Trophoblast cell (in vitro differentiated cells and primary cell): Measurements from ENCODE around the gene KLHL40.

Source experiments
- DNase-seq, 2 donors: peaks; one replicate each; pipeline ENCODE4 v3.0.0-alpha.2; 2016
- H2AFZ ChIP-seq: 2 replicates; pipeline ENCODE4 v1.6.1; 2013; ENCODE audit warnings: low read length, moderate library complexity, mild to moderate bottlenecking; ENCODE audit not compliant: insufficient read depth, poor library complexity
- H2AK5ac ChIP-seq: 2 replicates; pipeline ENCODE4 v1.6.1; 2013; ENCODE audit warnings: mild to moderate bottlenecking, low read length
- H2BK120ac ChIP-seq: 2 replicates; pipeline ENCODE4 v1.6.1; 2013; ENCODE audit warnings: low read length, mild to moderate bottlenecking, moderate library complexity; ENCODE audit not compliant: insufficient read depth, poor library complexity
- H2BK12ac ChIP-seq: 2 replicates; pipeline ENCODE4 v1.6.1; 2013; ENCODE audit warnings: mild to moderate bottlenecking, low read length, moderate library complexity
- H2BK5ac ChIP-seq: 2 replicates; pipeline ENCODE4 v1.6.1; 2013; ENCODE audit warnings: low read length, low read depth, moderate library complexity, mild to moderate bottlenecking; ENCODE audit not compliant: poor library complexity
- H3K14ac ChIP-seq: 2 replicates; pipeline ENCODE4 v1.6.1; 2013; ENCODE audit warnings: mild to moderate bottlenecking, low read length
- H3K18ac ChIP-seq: 2 replicates; pipeline ENCODE4 v1.6.1; 2013; ENCODE audit warnings: mild to moderate bottlenecking, low read length
- H3K23ac ChIP-seq: 2 replicates; pipeline ENCODE4 v1.6.1; 2013; ENCODE audit warnings: low read length
- H3K27ac ChIP-seq: 2 replicates; pipeline ENCODE4 v1.5.1; 2013; ENCODE audit warnings: low read depth, mild to moderate bottlenecking, inconsistent platforms, low read length, moderate library complexity
- H3K27me3 ChIP-seq: 2 replicates; pipeline ENCODE4 v1.6.1; 2013; ENCODE audit warnings: inconsistent platforms, mild to moderate bottlenecking, low read length, moderate library complexity; ENCODE audit not compliant: insufficient read depth
- H3K36me3 ChIP-seq, 2 experiments: 1 replicate in 1 of 2; 2 replicates in 1 of 2; pipeline ENCODE4 v1.6.1; 2013; ENCODE audit warnings: low read length in 2 of 2, mild to moderate bottlenecking in 2 of 2, moderate library complexity in 1 of 2; ENCODE audit not compliant: insufficient read depth in 2 of 2, control insufficient read depth in 1 of 2
- H3K4ac ChIP-seq: 2 replicates; pipeline ENCODE4 v1.6.1; 2013; ENCODE audit warnings: low read depth, mild to moderate bottlenecking, low read length, moderate library complexity
- H3K4me1 ChIP-seq, 2 experiments: 1 replicate in 1 of 2; 2 replicates in 1 of 2; pipeline ENCODE4 v1.6.1; 2013; ENCODE audit warnings: low read length in 2 of 2, mild to moderate bottlenecking in 2 of 2, moderate library complexity in 1 of 2; ENCODE audit not compliant: insufficient read depth in 2 of 2, control insufficient read depth in 1 of 2
- H3K4me2 ChIP-seq: 2 replicates; pipeline ENCODE4 v1.6.1; 2013; ENCODE audit warnings: inconsistent platforms, mild to moderate bottlenecking, low read length, moderate library complexity
- H3K4me3 ChIP-seq: 2 replicates; pipeline ENCODE4 v1.5.1; 2013; ENCODE audit warnings: mild to moderate bottlenecking, low read depth, low read length, inconsistent platforms
- H3K79me1 ChIP-seq: one replicate; pipeline ENCODE4 v1.6.1; 2013; ENCODE audit warnings: low read length
- H3K79me2 ChIP-seq: 2 replicates; pipeline ENCODE4 v1.6.1; 2013; ENCODE audit warnings: low read length, mild to moderate bottlenecking; ENCODE audit not compliant: control insufficient read depth, insufficient read depth, poor library complexity
- H3K9ac ChIP-seq: 2 replicates; pipeline ENCODE4 v1.6.1; 2013; ENCODE audit warnings: mild to moderate bottlenecking, low read length
- H3K9me3 ChIP-seq: 2 replicates; pipeline ENCODE4 v1.6.1; 2013; ENCODE audit warnings: low read depth, mild to moderate bottlenecking, control low read depth, inconsistent platforms, low read length; ENCODE audit not compliant: insufficient read depth
- H4K12ac ChIP-seq: 2 replicates; pipeline ENCODE4 v1.6.1; 2013; ENCODE audit warnings: low read depth, mild to moderate bottlenecking, low read length, moderate library complexity
- H4K8ac ChIP-seq: 2 replicates; pipeline ENCODE4 v1.6.1; 2013; ENCODE audit warnings: low read depth, mild to moderate bottlenecking, low read length, moderate library complexity
- H4K91ac ChIP-seq: one replicate; pipeline ENCODE4 v1.6.1; 2013; ENCODE audit warnings: low read depth, mild to moderate bottlenecking, low read length, moderate library complexity
- WGBS: extraction: QIAGEN DNeasy Blood & Tissue Kit; methylation state at CpG from one replicate; pipeline ENCODE4 v1.1.7; 2013; ENCODE audit warnings: missing lambda C conversion rate; ENCODE audit not compliant: insufficient read length, insufficient coverage; ENCODE audit errors: extremely low coverage; 5-methylcytosine and 5-hydroxymethylcytosine counted together

Gene KLHL40

DNA sequence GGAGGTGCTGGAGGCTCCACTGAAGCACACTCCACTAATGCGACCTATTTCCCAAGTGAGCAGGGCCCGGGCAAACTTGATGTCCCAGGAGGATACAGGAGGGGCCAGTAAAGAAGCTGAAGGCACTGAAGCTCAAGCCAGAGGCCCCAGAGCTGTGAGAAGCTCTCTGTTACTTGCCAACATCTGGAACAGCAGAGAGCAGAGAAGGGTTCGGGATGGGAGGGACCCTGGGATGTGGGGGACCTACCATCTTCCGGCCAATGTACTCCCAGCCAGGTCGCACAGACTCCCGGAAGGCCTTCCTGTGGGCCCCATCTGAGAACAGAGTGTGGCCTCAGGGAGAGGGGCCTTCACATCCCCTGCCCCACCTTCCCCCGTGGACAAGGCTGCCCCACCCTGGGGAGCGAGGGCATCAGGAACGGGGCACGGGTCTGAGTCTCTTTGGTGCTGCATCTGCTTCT lies 14.2 kb downstream of the KLHL40 start:
- Histone ChIP-seq H4K8ac (no peak overlapping the region), H3K4ac (no peak overlapping the region), H3K9ac (no peak overlapping the region)

DNA sequence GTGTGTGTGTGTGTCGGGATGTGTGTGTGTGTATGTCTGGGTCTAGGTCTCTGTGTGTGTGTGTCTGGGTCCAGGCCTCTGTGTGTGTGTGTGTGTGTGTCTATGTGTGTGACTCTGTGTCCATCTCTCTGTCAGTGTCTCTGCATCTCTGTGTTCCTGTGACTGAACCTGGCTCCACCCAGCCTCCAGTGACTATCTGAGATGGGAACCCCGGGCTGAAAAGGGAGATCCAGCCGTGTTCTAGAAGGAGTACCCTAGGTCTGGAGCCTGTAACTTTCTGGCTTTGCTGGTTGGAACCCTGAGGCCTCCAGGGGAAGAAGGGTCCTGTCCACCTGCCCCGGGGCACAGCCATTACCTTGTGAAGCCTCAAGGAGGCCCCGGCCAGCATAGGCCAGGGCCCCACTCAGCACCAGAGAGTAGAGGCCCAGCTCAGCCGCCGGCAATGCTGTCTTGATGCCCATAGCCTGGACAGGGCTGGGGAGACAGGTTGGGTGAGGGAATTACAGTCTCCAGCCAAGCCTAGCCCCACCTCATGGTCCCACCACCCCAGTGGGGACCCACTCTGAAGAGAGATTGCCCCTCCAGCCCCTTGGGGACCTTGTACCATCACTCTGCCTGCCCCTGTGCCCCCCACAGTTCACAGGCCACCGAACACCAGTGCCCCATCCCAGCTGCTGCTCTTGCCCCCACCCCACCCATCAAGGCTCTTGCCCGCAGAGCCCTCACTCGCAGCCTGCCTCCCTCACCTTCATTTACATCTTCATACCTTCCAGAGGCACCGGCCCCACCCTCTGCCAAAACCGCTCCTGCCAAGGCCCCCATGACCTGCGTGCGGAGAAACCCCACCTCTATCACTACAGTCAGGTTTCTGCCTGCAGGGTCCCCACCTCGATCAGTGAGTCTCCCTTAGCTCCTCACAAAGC lies 15.3 kb downstream of the KLHL40 start:
- Histone ChIP-seq H2BK120ac (no peak overlapping the region), H4K91ac (no peak overlapping the region), H3K36me3 (no peaks in the 10 kb centered on the region), H3K4me2 (no peak overlapping the region), H2AK5ac (no peak overlapping the region), H2BK12ac (no peak overlapping the region), H4K8ac (no peak overlapping the region), H3K4me1 (no peaks in the 10 kb centered on the region), H3K14ac (no peak overlapping the region), H3K79me2 (no peaks in the 10 kb centered on the region), H2BK5ac (no peak overlapping the region), H3K23ac (no peak overlapping the region), H3K79me1 (no peaks in the 10 kb centered on the region), H3K18ac (no peak overlapping the region), H3K4me3 (no peak overlapping the region), H3K27ac (no peak overlapping the region), H3K27me3 (no peaks in the 10 kb centered on the region), H2AFZ (no peak overlapping the region), H3K9ac (no peak overlapping the region), H3K4ac (no peak overlapping the region), H3K9me3 (peaks cover 5% of the 10 kb centered on the region), H4K12ac (no peak overlapping the region)
- no CpG with 5 or more reads among the region's 15 CpGs for WGBS
- no peak for DNase-seq

More for the DNA sequence above, 14.2 kb downstream of the KLHL40 start:
- Histone ChIP-seq H3K36me3 (no peaks in the 10 kb centered on the region), H2AK5ac (no peak overlapping the region), H4K91ac (no peak overlapping the region), H2BK120ac (no peak overlapping the region), H3K27ac (no peak overlapping the region), H3K14ac (no peak overlapping the region), H3K79me1 (no peaks in the 10 kb centered on the region), H3K9me3 (peaks cover 5% of the 10 kb centered on the region), H2BK12ac (no peak overlapping the region), H3K79me2 (no peaks in the 10 kb centered on the region), H3K18ac (no peak overlapping the region), H3K27me3 (no peaks in the 10 kb centered on the region), H3K4me1 (no peaks in the 10 kb centered on the region), H3K23ac (no peak overlapping the region), H2AFZ (no peak overlapping the region), H4K12ac (no peak overlapping the region), H3K4me3 (no peak overlapping the region), H2BK5ac (no peak overlapping the region), H3K4me2 (no peak overlapping the region)
- no peak for DNase-seq
- no CpG with 5 or more reads among the region's 10 CpGs for WGBS

DNA sequence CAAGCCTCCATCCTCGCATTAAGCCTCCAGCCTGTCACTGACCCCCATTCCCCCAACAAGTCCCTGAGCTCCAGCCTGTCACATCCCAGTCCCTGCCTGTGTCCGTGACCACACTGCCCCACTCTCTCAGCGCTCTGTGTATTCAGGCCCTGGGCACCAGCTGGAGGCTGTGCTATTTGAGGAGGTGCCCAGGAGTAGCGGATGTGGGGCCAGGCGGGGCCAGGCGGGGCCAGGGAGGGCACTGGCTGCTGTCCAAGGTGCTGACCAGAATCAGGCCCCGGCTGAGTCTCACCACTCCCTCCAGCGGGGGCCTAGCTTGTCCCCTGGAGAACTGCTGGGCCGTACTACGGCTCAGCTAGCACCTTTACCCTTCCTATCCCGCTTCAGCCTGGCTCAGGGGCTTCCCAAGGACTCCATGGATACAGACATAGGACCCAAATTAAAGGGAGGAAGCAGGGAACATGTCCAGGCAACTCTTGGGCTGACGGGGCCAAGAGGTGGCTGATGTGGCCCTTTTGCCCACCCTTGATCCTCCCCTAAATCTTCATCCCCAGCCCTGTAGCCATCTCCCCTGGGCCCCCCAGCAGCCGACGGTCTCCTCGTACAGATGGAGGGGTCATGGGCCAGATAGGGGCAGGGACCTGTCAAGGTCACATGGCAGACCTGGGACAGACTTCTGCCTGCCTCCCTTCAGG lies 16.2 kb downstream of the KLHL40 start:
- no peak overlapping the region for H3K14ac ChIP-seq
- no peak overlapping the region for H2BK12ac ChIP-seq
- H3K27me3 ChIP-seq = no peaks in the 10 kb centered on the region
- H3K79me1 ChIP-seq = no peaks in the 10 kb centered on the region
- H2BK5ac ChIP-seq = no peak overlapping the region
- no CpG with 5 or more reads among the region's 15 CpGs for WGBS
- H3K23ac ChIP-seq = no peak overlapping the region
- no peaks in the 10 kb centered on the region for H3K79me2 ChIP-seq
- no peak overlapping the region for H4K8ac ChIP-seq
- H2BK120ac ChIP-seq = no peak overlapping the region
- H3K4me1 ChIP-seq = no peaks in the 10 kb centered on the region
- H4K12ac ChIP-seq = no peak overlapping the region
- H3K18ac ChIP-seq = no peak overlapping the region
- no peak overlapping the region for H3K4me2 ChIP-seq
- H4K91ac ChIP-seq = no peak overlapping the region
- no peak overlapping the region for H3K4me3 ChIP-seq
- H2AFZ ChIP-seq = no peak overlapping the region
- peak; percentile 29 to 59 for DNase-seq
- H3K9me3 ChIP-seq = peaks cover 2% of the 10 kb centered on the region
- H3K27ac ChIP-seq = no peak overlapping the region
- no peaks in the 10 kb centered on the region for H3K36me3 ChIP-seq
- H3K9ac ChIP-seq = no peak overlapping the region
- no peak overlapping the region for H2AK5ac ChIP-seq
- H3K4ac ChIP-seq = no peak overlapping the region

DNA sequence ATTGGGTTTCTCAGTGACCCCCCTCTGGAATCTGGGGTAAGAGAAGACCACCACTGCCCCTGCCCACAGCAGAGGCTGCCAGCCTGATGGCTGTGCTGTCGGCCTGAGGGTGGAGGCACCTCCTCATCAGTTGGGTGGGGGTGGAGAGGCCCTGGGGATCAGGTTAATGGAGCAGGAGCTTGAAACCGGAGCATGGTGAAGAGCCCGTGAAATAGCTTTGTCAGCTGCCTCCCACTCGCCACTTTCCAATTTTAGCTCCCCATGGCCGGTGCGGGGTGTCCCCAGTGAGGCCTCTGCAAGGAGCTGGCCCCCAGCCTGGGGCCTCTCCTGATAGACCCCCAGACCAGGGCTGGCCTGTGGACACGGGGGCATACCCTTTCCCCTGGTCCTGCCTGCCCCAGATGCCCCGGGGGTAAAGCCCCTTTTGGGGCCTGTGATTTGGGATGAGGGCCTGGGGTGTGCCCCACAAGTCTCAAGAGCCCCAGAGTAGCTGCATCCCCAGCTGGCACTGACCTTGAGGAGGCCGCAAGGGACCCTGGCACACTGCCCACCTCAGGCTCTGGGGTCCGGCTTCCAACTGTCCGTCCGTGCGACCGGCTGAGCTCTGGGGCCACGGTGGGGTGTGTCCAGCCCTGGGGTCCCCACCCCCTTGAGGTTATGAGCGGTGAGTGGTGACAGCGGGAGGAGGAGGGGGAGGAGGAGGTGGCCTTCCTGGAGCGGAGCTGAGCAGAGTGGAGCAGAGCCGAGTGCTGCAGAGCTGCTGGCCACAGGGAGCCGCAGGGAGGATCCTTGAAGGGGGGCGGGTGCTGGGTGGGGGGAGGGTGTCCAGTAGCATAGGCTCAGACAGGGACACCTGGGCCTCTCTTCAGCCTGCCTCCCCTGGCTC lies 17.0 kb downstream of the KLHL40 start, which contains the start of gene HHATL:
HHATL (minus strand) TSS at position 733 of the 886 bp plus-strand sequence. CDS start 1,972 bp downstream, outside the sequence.
- H3K4ac ChIP-seq = no peak within 1 kb of the TSS
- no peaks in the 10 kb centered on the region for H3K36me3 ChIP-seq
- WGBS = no CpG with 5 or more reads among the region's 21 CpGs

More for the DNA sequence above, 17.0 kb downstream of the KLHL40 start, which contains the start of gene HHATL:
- H3K4me3 ChIP-seq = no peak within 1 kb of the TSS
- no peak within 1 kb of the TSS for H3K23ac ChIP-seq
- no peak within 1 kb of the TSS for H3K14ac ChIP-seq
- no peaks in the 10 kb centered on the region for H3K79me1 ChIP-seq
- no peak within 1 kb of the TSS for H2AK5ac ChIP-seq
- H3K18ac ChIP-seq = no peak within 1 kb of the TSS
- H2BK120ac ChIP-seq = no peak within 1 kb of the TSS
- H2AFZ ChIP-seq = no peak within 1 kb of the TSS
- H3K4me2 ChIP-seq = no peak within 1 kb of the TSS
- no peak within 1 kb of the TSS for H4K91ac ChIP-seq
- no peak within 1 kb of the TSS for H2BK5ac ChIP-seq
- H3K9me3 ChIP-seq = no peaks in the 10 kb centered on the region
- H3K27me3 ChIP-seq = no peaks in the 10 kb centered on the region
- H3K9ac ChIP-seq = no peak within 1 kb of the TSS
- H3K27ac ChIP-seq = no peak within 1 kb of the TSS
- no peak within 1 kb of the TSS for H4K12ac ChIP-seq
- DNase-seq = no peak
- no peak within 1 kb of the TSS for H4K8ac ChIP-seq
- H3K4me1 ChIP-seq = no peaks in the 10 kb centered on the region
- no peaks in the 10 kb centered on the region for H3K79me2 ChIP-seq
- H2BK12ac ChIP-seq = no peak within 1 kb of the TSS
